ENCODE data around the gene UBL4B.

DNA sequence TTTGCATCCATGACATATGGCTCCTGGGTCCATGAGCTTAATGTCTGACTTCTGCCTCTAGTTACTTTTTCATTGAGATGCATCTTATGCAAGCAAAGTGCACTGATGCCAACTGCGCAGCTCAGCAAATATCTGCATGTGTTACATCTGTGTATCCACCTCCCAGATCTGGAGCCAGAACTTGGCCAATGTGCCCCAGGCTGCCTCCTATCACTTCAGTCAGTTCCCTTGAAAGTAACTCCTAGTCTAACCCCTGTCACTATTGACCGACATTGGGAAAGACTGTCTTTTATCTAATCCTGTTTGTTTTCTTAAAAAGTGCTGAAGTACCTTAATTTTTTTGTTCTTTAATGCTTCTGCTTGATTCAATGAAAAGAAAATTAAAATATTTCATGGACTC is 19.3 kb upstream of the UBL4B start:
- TF ChIP-seq, protein P1, sequence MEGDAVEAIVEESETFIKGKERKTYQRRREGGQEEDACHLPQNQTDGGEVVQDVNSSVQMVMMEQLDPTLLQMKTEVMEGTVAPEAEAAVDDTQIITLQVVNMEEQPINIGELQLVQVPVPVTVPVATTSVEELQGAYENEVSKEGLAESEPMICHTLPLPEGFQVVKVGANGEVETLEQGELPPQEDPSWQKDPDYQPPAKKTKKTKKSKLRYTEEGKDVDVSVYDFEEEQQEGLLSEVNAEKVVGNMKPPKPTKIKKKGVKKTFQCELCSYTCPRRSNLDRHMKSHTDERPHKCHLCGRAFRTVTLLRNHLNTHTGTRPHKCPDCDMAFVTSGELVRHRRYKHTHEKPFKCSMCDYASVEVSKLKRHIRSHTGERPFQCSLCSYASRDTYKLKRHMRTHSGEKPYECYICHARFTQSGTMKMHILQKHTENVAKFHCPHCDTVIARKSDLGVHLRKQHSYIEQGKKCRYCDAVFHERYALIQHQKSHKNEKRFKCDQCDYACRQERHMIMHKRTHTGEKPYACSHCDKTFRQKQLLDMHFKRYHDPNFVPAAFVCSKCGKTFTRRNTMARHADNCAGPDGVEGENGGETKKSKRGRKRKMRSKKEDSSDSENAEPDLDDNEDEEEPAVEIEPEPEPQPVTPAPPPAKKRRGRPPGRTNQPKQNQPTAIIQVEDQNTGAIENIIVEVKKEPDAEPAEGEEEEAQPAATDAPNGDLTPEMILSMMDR (IDR thresholded peaks at IDR 0.05; ENCODE audit: low read depth, low read length, poor library complexity, severe bottlenecking) = no peak
- TF ChIP-seq EZH2phosphoT487 (IDR thresholded peaks at IDR 0.05; ENCODE audit: borderline replicate concordance, low read length) = no peak

Measured in DOHH2 (cell line).